Measurements from ENCODE around the gene DMD.

DNA sequence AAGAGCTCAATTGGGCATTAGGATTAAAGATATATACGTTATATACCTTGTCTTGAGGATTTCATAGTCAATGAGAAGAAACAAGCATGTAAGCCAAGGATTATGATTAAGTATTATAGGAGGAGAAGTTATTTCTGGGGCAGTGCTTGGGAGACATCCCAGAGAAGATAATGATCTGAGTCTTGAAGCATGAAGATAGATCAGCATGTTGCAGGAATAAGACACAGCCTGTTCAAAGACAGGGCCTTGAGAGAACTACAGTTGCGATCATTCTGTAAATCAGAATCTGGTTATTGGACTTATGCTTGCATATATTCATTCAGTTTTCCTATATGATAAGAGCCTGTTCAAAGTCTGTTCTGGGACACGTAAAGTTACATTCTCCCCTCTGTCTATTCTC is 1277.3 kb downstream of the DMD start:
- TF ChIP-seq, protein P1, sequence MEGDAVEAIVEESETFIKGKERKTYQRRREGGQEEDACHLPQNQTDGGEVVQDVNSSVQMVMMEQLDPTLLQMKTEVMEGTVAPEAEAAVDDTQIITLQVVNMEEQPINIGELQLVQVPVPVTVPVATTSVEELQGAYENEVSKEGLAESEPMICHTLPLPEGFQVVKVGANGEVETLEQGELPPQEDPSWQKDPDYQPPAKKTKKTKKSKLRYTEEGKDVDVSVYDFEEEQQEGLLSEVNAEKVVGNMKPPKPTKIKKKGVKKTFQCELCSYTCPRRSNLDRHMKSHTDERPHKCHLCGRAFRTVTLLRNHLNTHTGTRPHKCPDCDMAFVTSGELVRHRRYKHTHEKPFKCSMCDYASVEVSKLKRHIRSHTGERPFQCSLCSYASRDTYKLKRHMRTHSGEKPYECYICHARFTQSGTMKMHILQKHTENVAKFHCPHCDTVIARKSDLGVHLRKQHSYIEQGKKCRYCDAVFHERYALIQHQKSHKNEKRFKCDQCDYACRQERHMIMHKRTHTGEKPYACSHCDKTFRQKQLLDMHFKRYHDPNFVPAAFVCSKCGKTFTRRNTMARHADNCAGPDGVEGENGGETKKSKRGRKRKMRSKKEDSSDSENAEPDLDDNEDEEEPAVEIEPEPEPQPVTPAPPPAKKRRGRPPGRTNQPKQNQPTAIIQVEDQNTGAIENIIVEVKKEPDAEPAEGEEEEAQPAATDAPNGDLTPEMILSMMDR (IDR thresholded peaks at IDR 0.05; ENCODE audit: low read depth, low read length): no peak
- TF ChIP-seq POLR2A (IDR thresholded peaks at IDR 0.05; ENCODE audit: extremely low read depth, insufficient read length): no peak
- TF ChIP-seq, protein P2, sequence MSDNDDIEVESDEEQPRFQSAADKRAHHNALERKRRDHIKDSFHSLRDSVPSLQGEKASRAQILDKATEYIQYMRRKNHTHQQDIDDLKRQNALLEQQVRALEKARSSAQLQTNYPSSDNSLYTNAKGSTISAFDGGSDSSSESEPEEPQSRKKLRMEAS (IDR thresholded peaks at IDR 0.05; ENCODE audit: low read depth, low read length): no peak

Data from NB4 (cell line).